NCI-H128 (cell line): ENCODE results near the gene GDPGP1.
"Not testable (repeated sequence)": the region's sequence is repeated elsewhere in the genome, so short reads cannot be mapped to it uniquely, and the experiment has no call there.

Source experiments
- DNase-seq: peaks from one replicate; lab custom pipeline; 2025; ENCODE audit not compliant: unreplicated experiment; lab: John Stamatoyannopoulos, UW

The GDPGP1 gene

DNA sequence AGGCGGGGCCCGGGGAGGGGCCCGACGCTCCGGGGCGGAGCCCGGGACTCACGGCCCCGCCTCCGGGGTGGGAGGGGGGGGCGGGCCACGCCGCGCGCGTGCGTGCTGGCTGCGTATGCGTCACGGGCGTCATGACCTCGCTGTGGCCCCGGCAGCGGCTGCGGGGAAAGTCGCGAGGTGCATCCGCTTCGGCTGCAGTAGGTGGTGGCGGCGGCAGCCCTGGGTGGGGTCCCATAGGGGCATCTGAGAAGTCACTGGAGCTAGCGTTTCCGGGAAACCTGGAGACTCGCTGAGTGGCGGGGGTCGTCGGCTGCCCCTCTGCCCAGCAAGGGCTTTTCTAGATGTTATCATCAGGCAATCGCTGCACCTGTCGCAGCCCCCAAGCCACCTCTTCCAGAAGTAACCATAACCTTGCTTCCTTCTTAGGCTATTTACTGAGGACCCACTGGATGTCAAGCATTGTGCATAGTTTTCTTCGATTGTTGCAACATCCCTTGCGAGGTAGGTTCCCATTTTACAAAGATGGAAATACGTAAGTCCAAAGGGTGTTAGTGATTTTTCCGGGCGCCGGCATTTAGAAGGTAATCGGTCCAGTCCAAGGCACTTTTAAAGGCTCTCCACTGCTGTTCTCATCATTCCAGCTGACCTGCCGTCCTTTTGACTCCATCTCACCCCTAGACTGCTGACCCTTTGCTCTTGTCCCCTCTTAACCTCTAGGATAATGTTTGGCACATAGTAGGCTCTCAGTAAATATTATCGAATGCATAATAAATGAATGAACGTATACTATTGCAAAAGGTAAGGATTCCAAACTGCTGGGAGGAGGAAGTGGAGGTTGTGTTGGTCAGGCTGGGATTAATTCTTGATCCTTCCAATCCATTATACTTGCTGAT is at the start of gene GDPGP1:
Gene GDPGP1 (plus strand): TSS at position 114 of the 893 bp plus-strand sequence. CDS start 6,700 bp downstream, outside the sequence.
- no peak for DNase-seq

DNA sequence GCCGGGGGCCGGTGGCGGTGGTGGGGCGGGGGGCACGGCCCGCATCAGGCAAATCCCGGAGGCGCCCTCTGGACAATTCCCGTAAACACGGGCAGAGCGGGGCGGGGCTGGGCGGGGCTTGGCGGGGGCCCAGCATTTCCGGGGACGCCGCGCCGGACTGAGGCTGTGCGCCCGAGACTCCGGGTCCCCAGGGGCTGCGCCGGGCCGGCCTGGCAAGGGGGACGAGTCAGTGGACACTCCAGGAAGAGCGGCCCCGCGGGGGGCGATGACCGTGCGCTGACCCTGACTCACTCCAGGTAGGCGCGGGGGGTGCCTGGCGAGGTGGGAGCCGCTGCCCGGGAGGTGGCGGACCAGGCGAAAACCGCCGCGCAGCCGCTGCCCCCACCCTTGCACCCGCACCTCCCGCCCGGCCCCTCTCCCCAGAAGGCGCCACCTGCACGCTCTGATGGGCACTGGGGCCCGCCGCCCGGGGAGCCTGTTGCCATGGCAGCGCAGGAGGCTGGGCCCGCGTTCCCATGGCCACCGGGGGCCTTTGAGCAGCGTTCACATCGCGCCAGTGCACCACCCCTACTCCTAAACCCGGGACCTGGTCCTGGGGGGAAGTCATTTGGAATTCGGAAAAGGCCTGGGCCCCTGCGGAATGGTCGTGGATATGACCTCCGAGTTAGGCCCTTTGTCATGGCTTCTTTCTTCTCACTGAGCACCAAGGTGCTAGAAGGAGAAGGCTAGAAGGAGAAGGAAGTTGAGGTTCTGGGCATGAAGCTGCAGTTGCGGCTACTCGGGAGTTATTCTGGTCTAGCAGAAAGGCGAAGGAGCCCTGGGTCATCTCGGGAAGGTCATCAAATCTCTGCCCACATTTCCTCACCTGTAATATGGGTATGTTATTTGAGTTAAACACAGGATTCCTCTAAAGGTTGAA is 49.0 kb upstream of the GDPGP1 start:
- DNase-seq: peak; percentile 36

GRCh38 chr15:90187257-90187868 is 46.6 kb upstream of the GDPGP1 start:
- DNase-seq: no peak

DNA sequence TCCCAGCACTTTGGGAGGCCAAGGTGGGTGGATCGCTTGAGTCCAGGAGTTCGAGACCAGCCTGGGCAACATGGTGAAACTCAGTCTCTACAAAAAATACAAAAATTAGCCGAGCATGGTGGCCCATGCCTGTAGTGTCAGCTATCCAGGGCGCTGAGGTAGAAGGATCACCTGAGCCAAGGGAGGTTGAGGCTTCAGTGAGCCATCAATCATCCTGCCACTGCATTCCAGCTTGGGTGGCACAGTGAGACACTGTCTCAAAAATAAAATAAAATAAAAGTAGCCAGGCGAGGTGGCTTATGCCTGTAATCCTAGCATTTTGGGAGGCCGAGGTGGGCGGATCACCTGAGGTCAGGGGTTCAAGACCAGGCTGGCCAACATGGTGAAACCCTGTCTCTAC is 45.9 kb upstream of the GDPGP1 start:
- not testable (repeated sequence) for DNase-seq

- DNase-seq: no peak
Measured at GRCh38 chr15:90188914-90189748, 44.9 kb upstream of the GDPGP1 start.

DNA sequence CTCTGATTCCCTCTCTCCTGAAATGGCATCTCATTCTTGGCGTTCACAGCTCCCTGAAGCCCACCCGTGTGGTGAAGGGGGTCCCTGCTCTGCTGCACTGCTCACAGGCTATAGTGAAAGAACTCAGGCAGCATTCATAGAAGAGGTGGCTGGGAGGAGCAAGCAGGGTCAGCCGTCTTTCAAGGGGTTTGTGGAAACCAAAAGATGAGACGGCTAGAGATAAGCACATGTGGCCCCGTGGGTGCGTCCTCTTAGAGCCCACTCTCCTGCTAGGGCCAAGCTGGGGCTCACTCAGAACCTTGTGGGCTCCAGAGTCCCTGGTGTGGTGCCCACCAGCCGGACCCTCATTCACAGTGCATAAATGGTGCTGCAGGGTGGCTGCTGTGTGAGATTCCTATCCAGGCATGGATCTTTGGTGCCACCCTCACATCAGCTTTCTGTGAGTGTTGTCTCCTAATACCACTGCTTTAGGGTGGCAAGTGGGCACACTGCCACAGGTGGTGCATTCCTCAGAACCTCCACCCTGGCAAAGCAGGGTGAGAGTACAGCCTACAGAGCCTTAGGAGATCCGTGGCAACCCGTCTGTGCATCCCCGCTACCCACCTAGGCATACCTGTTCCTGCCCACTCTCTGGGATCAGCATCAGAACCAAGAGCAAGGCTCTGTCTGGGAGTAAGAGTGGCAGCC is 44.1 kb upstream of the GDPGP1 start:
- no peak for DNase-seq

GRCh38 chr15:90190606-90191343 is 43.2 kb upstream of the GDPGP1 start:
- DNase-seq: no peak

- DNase-seq: no peak
Measured at GRCh38 chr15:90191344-90191687, 42.7 kb upstream of the GDPGP1 start.

- peak; percentile 64 for DNase-seq
Measured at GRCh38 chr15:90191794-90192509, 42.1 kb upstream of the GDPGP1 start.

DNA sequence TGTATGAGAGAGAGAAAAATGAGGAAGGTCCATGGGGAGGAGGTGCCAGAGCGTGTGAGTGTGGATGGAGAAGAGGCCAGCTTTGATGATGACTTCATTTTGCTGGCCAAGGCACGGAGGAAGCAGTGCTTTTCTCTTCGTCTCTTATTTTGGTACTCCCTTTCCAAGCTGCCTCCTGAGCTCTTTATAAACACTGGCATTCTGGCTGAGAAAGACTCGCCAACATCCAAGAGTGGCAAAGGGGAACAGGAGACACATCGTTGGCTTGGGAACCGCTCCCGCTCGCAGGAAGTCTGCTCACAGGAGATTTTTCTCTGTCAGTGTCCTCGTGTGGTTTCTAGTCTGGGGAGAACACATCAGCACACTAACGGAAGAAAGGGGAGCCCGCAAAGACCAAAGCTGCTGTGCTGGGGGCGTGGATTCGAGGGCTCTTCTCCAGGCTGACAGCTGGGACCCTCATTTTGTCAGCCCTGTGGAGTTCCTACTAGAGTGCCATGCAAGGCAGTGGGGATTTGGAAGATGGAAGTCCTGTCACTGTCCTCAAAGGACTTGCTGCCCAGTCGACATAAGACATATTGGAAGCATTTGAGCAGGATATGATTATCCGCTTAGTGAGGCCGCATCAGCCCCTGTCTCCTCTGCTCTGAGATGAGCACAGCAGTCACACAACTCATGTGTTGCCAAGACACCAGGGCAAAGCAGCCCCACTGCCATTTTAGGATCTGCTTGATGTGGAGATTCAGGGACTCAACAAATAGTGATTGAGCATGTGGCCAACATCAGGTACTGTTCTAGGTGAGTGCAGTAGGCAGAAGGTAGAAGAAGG is 40.8 kb upstream of the GDPGP1 start:
- DNase-seq: no peak

GRCh38 chr15:90194655-90195054 is 39.4 kb upstream of the GDPGP1 start:
- no peak for DNase-seq

- no peak for DNase-seq
Measured at GRCh38 chr15:90200534-90201129, 33.4 kb upstream of the GDPGP1 start.

DNA sequence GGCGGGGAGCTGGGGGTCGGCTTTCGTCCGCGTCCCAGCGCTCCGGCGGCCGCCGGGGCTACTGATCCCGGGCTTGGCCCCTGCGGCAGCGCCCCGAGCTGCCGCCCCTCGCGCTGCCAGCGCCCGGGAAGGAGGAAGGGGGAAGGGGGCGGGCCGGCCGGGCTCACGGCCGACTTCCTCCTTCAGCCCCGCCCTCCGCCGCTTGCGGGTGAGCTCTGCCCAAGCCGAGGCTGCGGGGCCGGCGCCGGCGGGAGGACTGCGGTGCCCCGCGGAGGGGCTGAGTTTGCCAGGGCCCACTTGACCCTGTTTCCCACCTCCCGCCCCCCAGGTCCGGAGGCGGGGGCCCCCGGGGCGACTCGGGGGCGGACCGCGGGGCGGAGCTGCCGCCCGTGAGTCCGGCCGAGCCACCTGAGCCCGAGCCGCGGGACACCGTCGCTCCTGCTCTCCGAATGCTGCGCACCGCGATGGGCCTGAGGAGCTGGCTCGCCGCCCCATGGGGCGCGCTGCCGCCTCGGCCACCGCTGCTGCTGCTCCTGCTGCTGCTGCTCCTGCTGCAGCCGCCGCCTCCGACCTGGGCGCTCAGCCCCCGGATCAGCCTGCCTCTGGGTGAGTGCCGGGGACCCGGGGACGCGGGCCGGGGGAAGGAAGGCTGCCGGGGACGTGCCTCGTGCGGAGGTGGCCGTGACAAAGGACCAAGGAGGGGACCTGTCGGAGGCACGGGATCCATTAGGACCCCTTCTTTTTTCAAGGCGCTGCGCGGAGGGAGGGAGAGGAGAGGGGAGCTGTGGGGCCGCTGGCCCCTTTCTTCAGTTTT is 32.7 kb upstream of the GDPGP1 start, which contains the start of gene SEMA4B:
Gene SEMA4B (plus strand): TSS at position 201 of the 814 bp plus-strand sequence. CDS start 249 bp downstream, at position 450.
- peak; percentile 25 for DNase-seq

GRCh38 chr15:90201944-90202375 is 32.0 kb upstream of the GDPGP1 start:
- DNase-seq: no peak

GRCh38 chr15:90202929-90203328 is 31.1 kb upstream of the GDPGP1 start:
- no peak for DNase-seq

GRCh38 chr15:90203473-90203872 is 30.5 kb upstream of the GDPGP1 start:
- DNase-seq: no peak
